HG02610 (cell line): ENCODE measurements around the gene GLRX3.
"Not testable (repeated sequence)": the region's sequence is repeated elsewhere in the genome, so short reads cannot be mapped to it uniquely, and the experiment has no call there.

ENCODE experiments used
- ATAC-seq: cut with Tn5 transposase; IDR thresholded peaks from one replicate; pipeline ENCODE4 v1.9.1; 2021; ENCODE audit warnings: mild to moderate bottlenecking, moderate library complexity; ENCODE audit not compliant: unreplicated experiment

The GLRX3 gene

DNA sequence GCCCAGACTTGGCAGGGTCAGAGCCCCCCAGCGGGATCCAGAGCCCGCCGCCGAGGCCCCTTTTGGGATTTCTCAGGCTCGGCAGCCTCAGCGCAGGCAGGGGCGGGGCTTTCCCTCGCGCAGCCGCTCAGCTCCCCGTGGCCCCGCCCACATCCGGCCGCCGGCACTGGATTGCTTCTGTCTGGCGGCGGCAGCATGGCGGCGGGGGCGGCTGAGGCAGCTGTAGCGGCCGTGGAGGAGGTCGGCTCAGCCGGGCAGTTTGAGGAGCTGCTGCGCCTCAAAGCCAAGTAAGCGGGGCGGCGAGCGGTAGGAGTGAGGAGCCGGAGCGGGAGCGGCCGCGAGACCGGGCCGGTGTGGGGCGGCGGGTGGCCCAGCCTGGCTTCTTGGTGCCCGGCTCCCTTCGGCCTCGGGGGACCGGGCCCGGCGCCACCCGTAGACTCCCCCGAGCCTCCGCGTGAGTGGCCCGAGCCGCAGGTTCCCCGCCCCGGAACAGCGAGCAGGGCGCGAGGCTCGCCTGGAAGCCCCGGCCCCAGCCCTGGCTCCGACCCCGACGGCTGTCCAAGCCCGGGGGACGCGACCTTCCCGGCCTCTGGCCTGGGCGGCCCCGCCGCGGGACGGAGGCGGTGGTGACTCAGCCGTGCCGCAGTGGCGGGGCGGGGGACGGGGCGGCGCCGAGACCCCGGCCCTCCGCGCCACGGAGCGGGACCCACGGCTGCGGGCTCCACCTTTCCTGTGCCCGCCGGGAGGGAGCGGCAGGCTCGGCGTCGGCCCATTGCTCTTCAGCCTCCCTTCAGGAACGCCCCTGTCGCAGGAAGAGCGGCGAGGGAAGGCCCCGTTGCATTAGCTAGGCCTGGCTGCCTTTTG is at the start of gene GLRX3:
GLRX3 (plus strand) TSS at position 166 of the 864 bp plus-strand sequence; CDS start at position 196, 30 bp downstream.
- peak; percentile 81 for ATAC-seq

DNA sequence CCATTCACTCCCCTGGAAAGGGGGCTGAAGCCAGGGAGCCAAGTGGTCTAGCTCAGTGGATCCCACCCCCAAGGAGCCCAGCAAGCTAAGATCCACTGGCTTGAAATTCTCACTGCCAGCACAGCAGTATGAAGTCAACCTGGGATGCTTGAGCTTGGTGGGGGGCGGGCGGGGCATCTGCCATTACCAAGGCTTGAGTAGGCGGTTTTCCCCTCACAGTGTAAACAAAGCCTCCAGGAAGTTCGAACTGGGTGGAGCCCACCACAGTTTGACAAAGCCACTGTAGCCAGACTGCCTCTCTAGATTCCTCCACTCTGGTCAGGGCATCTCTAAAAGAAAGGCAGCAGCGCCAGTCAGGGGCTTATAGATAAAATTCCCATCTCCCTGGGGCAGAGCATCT is 45.6 kb upstream of the GLRX3 start:
- ATAC-seq, result not testable (repeated sequence)

DNA sequence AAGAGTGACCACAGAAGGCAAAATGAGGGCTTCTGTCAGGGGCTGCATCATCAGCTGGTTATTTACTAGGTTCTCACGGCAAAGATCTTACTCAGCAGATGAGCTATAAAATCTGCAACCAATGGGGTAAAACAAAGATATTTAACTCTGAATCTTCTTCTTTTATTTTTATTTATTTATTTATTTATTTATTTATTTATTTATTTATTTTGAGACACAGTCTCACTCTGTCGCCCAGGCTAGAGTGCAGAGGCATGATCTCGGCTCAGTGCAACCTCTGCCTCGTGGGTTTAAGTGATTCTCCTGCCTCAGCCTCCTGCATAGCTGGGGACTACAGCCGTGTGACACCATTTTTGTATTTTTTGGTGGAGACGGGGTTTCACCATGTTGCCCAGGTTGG is 36.8 kb upstream of the GLRX3 start:
- ATAC-seq, result no peak

DNA sequence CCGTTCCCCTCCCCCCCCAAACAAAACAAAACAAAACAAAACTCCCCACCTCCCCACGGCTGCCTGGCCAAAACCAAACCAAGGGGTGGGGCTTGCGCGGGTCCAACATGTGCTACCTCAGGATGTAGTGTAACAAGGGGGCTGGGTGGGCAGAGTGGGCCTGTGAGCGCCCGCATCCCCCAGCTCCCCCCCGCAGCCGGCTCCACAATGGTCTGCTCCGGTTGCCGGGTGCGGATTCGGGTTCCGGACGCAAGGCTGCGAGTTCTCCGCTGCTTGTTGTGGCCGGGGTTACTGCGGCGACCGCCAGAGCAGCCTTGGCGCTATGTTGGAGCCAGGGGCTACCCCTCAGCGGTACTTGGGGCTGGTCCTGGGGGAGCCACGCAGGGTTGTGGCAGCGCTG is 30.5 kb upstream of the GLRX3 start:
- ATAC-seq, result no peak

DNA sequence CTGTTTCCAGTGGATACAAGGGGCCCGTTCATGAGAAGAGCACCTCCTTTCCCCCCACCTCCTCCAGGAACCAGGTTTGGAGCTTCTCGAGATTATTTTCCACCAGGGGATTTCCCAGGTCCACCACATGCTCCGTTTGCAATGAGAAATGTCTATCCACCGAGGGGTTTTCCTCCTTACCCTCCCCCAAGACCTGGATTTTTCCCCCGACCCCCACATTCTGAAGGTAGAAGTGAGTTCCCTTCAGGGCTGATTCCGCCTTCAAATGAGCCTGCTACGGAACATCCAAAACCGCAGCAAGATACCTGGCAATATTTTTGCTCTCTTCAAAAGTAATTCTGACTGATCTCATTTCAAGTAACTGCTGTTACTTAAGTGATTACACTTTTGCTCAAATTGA is 28.0 kb upstream of the GLRX3 start:
- not testable (repeated sequence) for ATAC-seq

DNA sequence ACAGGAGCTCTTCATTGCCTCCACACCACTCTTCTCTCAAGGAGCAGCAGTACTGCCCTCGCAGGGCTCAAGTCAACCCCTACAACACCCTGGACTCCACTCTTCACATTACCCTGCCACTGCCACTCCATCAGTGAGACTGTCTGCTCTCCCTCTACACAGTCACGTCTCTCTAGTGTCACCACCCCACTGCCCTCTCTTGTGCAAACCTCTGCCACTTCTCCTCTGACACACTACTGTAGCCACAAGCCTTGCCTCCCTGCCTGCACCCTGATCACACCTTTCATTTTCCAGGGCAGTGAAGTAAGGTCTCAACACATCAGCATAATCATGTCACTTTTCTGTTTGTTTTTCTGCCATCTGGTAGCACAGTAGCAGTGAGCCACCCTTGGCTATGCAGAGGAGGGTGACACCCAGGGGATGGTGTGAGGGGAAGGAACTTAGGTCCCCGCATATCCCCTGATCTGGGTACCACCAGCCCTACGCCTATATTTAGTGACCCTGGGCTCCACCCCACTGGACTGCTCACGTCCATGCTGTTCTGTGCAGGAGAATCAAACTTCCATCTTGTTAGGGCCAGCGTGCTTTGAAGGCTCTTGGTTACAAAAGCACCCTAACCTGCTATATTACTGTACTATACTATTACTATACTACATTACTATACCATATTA is 27.1 kb upstream of the GLRX3 start:
- ATAC-seq, result no peak

DNA sequence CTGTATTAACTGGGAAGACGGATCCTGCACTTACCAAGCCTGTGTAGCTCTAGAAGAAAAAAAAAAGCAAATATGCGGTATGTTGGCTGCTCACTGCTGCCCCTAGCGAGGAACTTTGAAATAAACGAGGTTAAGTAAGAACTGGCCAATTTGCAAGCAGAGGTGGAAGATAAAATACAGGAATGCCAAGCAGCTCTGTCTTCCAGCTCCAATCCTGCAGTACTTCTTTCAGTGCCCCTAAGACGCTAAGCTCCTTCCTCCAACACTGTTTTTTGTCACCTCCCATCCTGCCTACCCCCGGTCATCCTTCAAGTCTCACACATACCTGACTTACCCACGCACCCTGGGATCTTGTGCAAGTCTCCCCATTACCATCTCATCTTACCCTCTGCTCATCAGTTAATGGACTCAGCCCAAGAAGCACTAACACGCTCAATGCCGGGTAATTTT is 26.4 kb upstream of the GLRX3 start:
- no peak for ATAC-seq

DNA sequence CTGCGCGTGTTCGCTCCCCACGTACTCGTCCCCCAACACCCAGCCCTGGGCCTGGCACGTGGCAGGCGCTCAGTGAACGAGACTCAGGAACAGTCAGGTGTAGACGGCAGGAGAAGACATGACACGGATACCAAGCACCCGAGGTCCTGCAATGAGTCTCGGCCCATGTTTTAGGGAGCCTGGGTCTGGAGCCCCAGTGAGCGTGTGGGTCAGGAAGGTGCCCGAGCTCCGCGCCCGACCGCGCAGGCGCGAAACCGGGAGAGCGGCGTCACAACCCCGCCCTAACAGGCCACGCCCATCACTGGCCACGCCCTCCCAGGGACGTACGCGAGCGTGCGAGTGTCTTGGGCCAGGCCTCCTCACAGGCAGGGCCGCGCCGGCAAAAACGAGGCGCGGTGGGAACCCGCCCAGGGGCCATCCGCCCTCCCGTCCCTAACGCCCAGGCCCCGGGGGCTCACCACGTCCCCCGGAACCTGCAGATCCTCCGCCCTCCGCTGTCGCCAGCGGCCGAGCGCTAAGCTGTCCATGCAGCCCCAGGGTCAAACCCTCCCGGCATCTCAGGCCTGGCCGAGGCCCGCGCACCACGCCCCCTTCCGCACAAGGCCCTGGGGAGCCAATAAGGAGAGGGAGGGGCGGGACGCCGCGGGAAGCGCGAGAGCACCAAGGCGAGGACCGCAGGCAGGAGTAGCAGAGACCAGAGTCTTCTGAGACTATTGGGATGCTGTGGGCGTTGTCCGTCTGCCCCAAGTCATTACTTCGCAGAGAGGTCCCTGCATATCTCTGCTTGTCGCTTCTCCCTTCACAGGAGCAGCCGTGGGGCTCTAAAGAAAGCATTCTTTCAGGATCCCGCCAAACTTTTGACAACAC is 25.7 kb upstream of the GLRX3 start, which contains the start of gene C10orf143:
C10orf143 (minus strand) TSS at position 585 of the 867 bp plus-strand sequence; CDS start at position 527, 58 bp downstream.
- ATAC-seq, result peak; percentile 80

DNA sequence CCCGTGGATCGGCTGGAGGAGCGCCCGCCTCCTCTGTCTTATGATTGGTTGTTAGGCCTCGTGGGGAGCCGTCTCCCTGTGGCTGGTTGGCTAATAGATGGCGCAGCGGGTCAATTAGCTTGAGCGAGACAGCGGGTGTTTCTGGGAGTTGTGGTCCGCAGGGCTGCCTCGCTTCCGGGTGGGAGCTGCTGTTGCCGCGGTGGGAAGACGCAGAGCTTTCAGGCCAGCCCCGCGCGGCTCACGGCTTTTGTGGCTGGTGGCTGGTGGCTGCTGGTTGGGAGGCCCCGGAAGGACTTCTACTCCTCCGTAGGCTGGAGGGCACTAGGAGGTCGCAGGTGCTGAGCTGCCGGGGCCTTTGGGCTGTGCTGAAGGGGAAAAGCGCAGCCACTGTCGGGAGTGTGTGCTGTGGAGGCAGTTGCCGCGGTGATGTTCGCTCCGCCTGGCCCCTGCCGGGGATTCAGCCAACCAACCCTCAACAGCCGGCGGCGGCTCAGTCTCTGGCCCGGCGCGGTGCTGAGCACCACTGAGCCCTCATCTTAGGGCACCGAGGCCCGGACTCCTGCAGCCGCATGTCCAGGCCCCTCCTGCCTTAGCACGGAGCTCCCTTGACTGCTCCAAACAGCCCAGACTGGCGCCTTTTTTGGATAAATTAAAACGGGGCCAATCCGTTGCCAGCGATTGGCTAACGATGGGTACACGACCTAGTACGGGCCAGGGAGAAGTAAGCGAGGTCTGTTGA is 24.9 kb upstream of the GLRX3 start:
- peak; percentile 88 for ATAC-seq

DNA sequence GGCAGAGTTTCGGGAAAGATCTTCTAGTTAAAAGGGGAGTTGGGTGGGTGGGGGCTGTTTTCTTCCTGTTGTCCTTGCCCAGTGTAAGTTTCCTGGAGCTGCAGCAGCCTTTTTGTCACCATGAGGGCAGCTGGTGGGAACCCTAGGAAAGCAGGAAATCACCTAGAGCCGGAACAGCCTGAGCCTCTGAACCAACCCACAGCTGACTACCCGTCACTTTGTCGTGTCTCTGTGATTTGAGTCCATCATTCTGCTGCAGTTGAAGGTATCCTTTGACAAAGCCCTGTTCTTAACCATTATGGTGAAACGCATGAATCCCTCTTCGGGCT is 24.4 kb upstream of the GLRX3 start:
- no peak for ATAC-seq

DNA sequence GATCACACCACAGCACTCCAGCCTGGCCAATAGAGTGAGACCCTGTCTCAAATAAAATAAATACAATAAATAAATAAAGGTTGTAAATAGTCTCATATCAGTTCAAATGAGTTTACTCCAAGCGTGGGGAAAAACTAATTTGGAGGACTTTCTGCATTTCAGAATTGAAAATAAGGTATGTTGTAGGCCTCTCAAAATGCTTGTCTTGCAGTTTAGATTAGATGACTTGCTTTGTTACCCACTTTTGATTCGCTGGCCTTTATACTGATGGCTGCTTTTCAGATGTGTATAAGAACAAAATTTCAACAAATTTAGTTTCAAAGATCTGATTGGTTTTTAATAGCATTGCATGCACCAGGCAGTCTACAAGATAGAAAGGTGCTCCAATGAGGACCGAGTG is 23.4 kb upstream of the GLRX3 start:
- no peak for ATAC-seq

DNA sequence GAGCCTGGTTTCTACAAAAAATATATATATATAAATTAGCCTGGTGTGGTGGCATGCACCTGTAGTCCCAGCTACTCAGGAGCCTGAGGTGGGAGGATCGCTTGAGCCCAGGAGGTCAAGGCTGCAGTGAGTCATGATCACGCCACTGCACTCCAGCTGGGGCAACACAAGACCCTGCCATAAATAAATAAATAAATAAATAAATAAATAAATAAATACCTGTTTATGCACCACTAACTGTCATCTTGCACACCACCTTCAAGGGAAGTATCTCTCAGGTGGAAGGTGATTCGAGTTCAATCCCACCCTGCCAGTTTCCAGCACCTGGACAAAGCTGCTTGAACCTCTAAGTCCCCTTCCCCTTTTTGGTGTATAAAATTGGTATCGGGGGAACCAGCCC is 19.2 kb upstream of the GLRX3 start:
- not testable (repeated sequence) for ATAC-seq

DNA sequence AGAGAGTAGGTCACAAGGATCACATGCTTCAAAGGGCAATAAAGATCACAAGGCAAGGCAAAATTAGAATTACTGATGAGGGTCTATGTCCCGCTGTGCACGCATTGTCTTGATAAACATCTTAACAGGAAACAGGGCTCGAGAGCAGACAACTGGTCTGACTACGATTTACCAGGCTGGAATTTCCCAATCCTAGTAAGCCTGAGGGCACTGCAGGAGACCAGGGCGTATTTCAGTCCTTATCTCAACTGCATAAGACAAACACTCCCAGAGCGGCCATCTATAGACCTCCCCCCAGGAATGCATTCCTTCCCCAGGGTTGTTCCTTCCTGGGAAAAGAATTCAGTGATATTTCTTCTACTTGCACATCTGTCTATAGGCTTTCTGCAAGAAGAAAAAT is 18.7 kb upstream of the GLRX3 start:
- not testable (repeated sequence) for ATAC-seq

DNA sequence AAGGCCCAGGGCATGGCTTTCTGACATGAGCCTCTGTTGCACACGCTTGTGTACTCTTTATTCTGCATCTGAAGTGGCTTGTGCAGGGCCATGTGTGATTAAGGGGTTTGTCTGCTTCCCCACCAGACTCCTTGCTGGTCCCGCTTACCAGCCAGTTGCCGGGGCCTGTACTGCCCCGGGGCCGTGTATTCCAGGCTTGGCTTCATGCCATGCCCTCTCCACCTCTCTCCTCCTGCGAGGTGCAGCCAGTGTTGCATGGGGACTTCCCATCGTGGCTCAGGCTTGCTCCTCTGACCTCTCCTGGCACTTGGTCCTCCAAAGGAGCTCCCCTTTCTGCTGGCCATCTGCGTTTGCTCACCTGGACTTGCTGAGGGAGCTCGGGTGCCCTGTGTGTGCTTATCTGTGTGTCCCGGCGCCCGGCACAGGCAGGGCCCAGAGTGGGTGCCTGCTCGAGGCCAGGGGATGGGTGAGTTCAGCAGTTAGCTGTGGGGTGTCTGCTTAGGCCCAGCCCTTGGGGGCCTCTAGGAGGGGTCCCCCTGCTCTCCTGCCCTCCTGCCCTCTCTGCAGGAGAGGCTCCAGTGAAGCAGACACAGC is 14.6 kb upstream of the GLRX3 start:
- no peak for ATAC-seq

DNA sequence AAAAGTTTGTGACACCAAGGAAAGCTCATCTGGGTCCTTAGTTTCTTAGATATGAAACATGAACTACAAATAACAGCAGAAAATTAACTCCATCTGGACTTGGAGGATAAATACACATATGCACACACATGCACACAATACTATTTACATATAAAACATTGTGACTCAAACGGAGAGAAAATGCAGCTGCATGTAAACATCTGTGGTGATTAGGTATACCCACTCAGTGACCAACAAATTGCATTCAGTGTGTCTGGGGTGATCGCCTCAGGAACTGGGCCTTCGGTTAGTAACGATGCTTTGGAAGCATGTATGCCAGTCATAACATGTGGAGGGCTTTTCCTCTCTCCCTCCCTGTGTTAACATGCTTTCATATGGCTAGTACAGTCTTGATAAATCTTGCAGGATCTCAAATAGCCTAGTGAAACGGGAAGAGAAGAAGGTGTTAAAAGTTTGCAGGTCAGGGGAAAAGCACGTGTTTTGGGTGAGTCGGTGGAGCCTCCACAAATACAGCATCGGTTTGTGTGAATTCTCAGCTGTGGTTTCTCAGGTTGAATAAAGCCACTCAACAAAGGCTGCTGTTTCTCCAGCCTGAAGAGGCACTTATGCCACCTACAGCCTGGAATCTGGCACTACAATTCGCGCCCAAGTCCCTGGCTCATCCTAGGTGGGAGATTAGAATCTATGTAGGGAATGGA is 8.7 kb upstream of the GLRX3 start:
- peak; percentile 92 for ATAC-seq

DNA sequence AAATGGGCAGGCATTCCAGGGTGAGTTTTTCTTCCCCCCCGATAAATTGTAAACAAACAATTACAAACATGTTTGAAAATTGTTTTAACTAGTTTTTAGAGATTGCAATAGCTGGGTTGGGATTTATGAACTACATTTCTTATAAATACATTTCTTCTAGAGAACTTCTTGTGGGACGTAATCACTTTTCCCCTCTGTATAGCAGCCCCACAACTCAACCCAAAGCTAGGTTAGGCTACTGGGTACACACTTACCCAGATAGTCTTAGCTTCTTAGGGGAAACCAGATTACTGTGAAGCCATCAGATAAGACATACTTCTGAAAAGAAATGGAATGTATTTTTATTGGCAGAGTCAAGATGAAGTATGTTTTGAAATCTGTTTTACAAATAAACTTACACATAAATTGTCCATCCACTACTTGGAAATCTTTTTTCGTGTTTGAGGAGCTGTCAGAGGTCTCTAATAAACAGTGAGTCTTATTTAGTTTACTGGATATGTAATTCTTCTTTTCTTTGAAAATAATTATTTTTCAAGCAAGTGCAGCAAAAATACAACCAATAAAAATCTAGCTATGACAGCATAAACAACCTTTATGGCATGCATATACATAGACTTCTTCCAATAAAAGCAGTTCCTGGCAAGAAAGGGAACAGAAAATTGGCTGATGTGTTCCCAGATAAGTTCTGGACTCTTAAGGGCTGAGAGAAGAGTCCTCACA is 8.0 kb upstream of the GLRX3 start:
- no peak for ATAC-seq

DNA sequence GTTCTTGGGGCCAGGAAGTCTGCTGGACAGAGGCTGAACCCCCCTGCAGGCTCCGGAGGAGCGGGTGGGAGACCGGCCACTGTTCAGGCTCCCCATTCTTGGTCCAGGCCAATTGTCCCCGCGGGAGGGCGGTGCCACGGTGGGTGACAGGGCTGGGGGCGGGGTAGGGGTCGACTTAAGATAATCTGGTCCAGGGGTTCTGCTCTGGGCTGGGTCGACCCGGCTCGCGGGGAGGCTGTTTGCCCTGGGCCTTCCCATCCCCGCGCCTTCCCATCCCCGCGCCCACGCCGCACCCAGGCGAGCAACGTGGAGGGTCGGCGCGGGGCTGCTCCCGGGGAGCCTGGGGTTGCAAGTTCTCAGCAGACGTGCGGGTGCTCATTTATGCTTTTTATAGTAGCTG is 7.3 kb upstream of the GLRX3 start:
- ATAC-seq, result no peak

DNA sequence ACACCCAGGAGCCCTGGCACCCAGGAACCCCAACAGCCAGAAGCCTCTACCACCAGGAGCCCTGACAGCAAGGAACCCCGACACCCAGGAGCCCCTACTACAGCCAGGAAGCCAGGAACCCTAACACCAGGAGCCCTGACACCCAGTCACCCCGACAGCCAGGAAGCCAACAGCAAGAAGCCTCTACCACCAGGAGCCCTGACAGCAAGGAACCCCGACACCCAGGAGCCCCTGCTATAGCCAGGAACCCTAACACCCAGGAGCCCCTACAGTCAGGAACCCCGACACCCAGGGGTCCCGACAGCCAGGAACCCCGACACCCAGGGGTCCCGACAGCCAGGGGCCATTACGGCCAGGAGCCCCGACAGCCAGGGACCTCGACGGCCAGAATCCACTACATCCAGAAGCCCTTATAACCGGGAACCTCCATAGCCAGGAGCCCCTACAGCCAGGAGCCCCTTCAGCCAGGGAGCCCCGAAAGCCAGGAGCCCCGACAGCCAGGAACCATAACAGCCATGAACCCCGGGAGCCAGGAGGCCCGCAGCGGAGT is 440 bp upstream of the GLRX3 start:
- no peak for ATAC-seq

DNA sequence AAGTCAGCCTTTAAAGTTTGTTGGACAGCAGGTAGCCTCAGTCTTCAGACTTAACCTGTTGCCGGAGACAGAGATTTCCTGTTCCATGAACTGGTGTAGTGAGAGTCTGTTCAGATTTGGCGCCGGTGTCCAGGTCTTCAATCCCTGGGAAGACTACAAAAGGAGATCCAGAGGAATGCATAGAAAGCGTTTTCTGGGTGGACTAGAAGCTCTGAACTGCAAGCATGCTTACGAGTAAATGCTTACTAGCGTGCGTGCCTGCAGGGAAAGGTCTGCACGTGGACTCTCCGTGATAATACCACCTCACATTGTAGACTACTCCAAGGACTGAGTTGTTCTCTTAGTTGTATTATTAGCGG is 878 bp downstream of the GLRX3 start:
- ATAC-seq, result no peak
